ENCODE measurements around the gene PRSS3. TPM values are rescaled to one million over a fixed set of nuclear protein-coding genes. Genes with fewer than 3 reads are reported as not detected.
"Not testable (repeated sequence)": the region's sequence is repeated elsewhere in the genome, so short reads cannot be mapped to it uniquely, and the experiment has no call there.

Gene PRSS3
- total RNA-seq, 4 donors from 2014 or later = 42.2 to 298 (median 113) TPM

- H3K27ac ChIP-seq = no peak overlapping the region
These were observed 33.0 kb upstream of the PRSS3 start for GRCh38 chr9:33762343-33762742.

GRCh38 chr9:33763709-33764108 is 31.7 kb upstream of the PRSS3 start:
- H3K36me3 ChIP-seq; in situ Hi-C loops (cut with MboI; ENCODE audit: low pct_ligation_motif_present in 1 of 4, low pct_unique_long_range_greater_than_20kb in 1 of 4, low sequenced_read_pairs in 3 of 4); H3K9me3 ChIP-seq; H3K4me3 ChIP-seq; H3K27me3 ChIP-seq; intact Hi-C loops (cut with DNase I; ENCODE audit: low total_unique reads); DNase-seq; H3K4me1 ChIP-seq; H3K27ac ChIP-seq: not testable (repeated sequence)
- 40 to 50% methylated on average over 1 of the region's 1 CpG for WGBS, 2 donors (ENCODE audit: low coverage in 1 of 2)

More at GRCh38 chr9:33762343-33762742, 33.0 kb upstream of the PRSS3 start:
- no peaks in the 10 kb centered on the region for H3K27me3 ChIP-seq
- H3K4me1 ChIP-seq = no peaks in the 10 kb centered on the region
- no peaks in the 10 kb centered on the region for H3K36me3 ChIP-seq
- DNase-seq = no peak
- H3K9me3 ChIP-seq = no peaks in the 10 kb centered on the region
- intact Hi-C loops (cut with DNase I; ENCODE audit: low total_unique reads) (no loop called here), in situ Hi-C loops (cut with MboI; ENCODE audit: low pct_ligation_motif_present in 1 of 4, low pct_unique_long_range_greater_than_20kb in 1 of 4, low sequenced_read_pairs in 3 of 4) (no loop called here)
- H3K4me3 ChIP-seq = no peak overlapping the region
- 86 to 93% methylated on average over 4 to 6 of the region's 6 CpGs for WGBS, 2 donors (ENCODE audit: low coverage in 1 of 2)
- TF ChIP-seq EP300 (IDR thresholded peaks at IDR 0.05; ENCODE audit: low read depth) = no peak
- no peak for TF ChIP-seq POLR2AphosphoS5 (IDR thresholded peaks at IDR 0.05)
- no peak for TF ChIP-seq CTCF (IDR thresholded peaks at IDR 0.05)
- TF ChIP-seq POLR2A (IDR thresholded peaks at IDR 0.05) = no peak

GRCh38 chr9:33765411-33765810 is 29.9 kb upstream of the PRSS3 start:
- no peaks in the 10 kb centered on the region for H3K27me3 ChIP-seq
- WGBS, 2 donors (ENCODE audit: low coverage in 1 of 2) = 86% methylated on average over 2 to 3 of the region's 3 CpGs
- H3K4me3 ChIP-seq = no peak overlapping the region
- intact Hi-C loops (cut with DNase I; ENCODE audit: low total_unique reads) (no loop called here), in situ Hi-C loops (cut with MboI; ENCODE audit: low pct_ligation_motif_present in 1 of 4, low pct_unique_long_range_greater_than_20kb in 1 of 4, low sequenced_read_pairs in 3 of 4) (no loop called here)
- TF ChIP-seq POLR2AphosphoS5 (IDR thresholded peaks at IDR 0.05) = no peak
- TF ChIP-seq POLR2A (IDR thresholded peaks at IDR 0.05) = no peak
- TF ChIP-seq EP300 (IDR thresholded peaks at IDR 0.05; ENCODE audit: low read depth) = no peak
- TF ChIP-seq CTCF (IDR thresholded peaks at IDR 0.05) = no peak
- H3K27ac ChIP-seq = no peak overlapping the region
- no peaks in the 10 kb centered on the region for H3K36me3 ChIP-seq
- no peaks in the 10 kb centered on the region for H3K9me3 ChIP-seq
- no peak for DNase-seq
- H3K4me1 ChIP-seq = no peaks in the 10 kb centered on the region

GRCh38 chr9:33770156-33770880 is 25.0 kb upstream of the PRSS3 start:
- H3K27me3 ChIP-seq; intact Hi-C loops (cut with DNase I; ENCODE audit: low total_unique reads); H3K4me3 ChIP-seq; DNase-seq; H3K36me3 ChIP-seq; H3K9me3 ChIP-seq; in situ Hi-C loops (cut with MboI; ENCODE audit: low pct_ligation_motif_present in 1 of 4, low pct_unique_long_range_greater_than_20kb in 1 of 4, low sequenced_read_pairs in 3 of 4); H3K27ac ChIP-seq: not testable (repeated sequence)
- H3K4me1 ChIP-seq = peaks cover 0 to 15% (median 1%) of the 10 kb centered on the region in 4 donors
- WGBS, 2 donors (ENCODE audit: low coverage in 1 of 2) = 85 to 94% methylated on average over 2 to 3 of the region's 3 CpGs

- peak overlapping the region in 2 of 4 donors; percentile 52 to 61 for H3K27ac ChIP-seq
- H3K4me3 ChIP-seq = not testable (repeated sequence)
These were observed 22.2 kb upstream of the PRSS3 start for GRCh38 chr9:33773135-33773534.

GRCh38 chr9:33774074-33774659 is 21.2 kb upstream of the PRSS3 start:
- DNase-seq; H3K36me3 ChIP-seq; H3K9me3 ChIP-seq; H3K4me3 ChIP-seq; H3K27me3 ChIP-seq; intact Hi-C loops (cut with DNase I; ENCODE audit: low total_unique reads); in situ Hi-C loops (cut with MboI; ENCODE audit: low pct_ligation_motif_present in 1 of 4, low pct_unique_long_range_greater_than_20kb in 1 of 4, low sequenced_read_pairs in 3 of 4): not testable (repeated sequence)
- 38 to 45% methylated on average over 5 of the region's 5 CpGs for WGBS, 2 donors (ENCODE audit: low coverage in 1 of 2)
- Histone ChIP-seq H3K27ac (peak overlapping the region; percentile 9 to 61 (median 56)), H3K4me1 (peaks cover 0 to 21% (median 1%) of the 10 kb centered on the region in 4 donors)

More at GRCh38 chr9:33773135-33773534, 22.2 kb upstream of the PRSS3 start:
- H3K27me3 ChIP-seq; H3K9me3 ChIP-seq; intact Hi-C loops (cut with DNase I; ENCODE audit: low total_unique reads); H3K36me3 ChIP-seq; DNase-seq; in situ Hi-C loops (cut with MboI; ENCODE audit: low pct_ligation_motif_present in 1 of 4, low pct_unique_long_range_greater_than_20kb in 1 of 4, low sequenced_read_pairs in 3 of 4): not testable (repeated sequence)
- peaks cover 0 to 15% (median 1%) of the 10 kb centered on the region in 4 donors for H3K4me1 ChIP-seq
